Fibroblast of the conjunctiva (primary cell): ENCODE results near the gene OAT.
"Not testable (repeated sequence)": the region's sequence is repeated elsewhere in the genome, so short reads cannot be mapped to it uniquely, and the experiment has no call there.

Experiments
- DNase-seq: peaks from one replicate; pipeline ENCODE4 v3.0.0-alpha.2; 2010; ENCODE audit warnings: low read depth

The OAT gene

GRCh38 chr10:124378271-124378670 lies 40.5 kb downstream of the OAT start:
- no peak for DNase-seq

GRCh38 chr10:124377101-124377500 lies 41.6 kb downstream of the OAT start:
- DNase-seq: no peak

GRCh38 chr10:124376411-124376810 lies 42.3 kb downstream of the OAT start:
- DNase-seq: no peak

- no peak for DNase-seq
Observed at GRCh38 chr10:124375691-124376090, 43.0 kb downstream of the OAT start.

- DNase-seq: no peak
Observed at GRCh38 chr10:124375353-124375614, 43.4 kb downstream of the OAT start.

GRCh38 chr10:124374535-124375352 lies 44.0 kb downstream of the OAT start:
- DNase-seq: no peak

- DNase-seq: no peak
Observed at GRCh38 chr10:124372899-124373298, 45.8 kb downstream of the OAT start.

- no peak for DNase-seq
Observed at GRCh38 chr10:124370426-124370825, 48.3 kb downstream of the OAT start.

- DNase-seq: no peak
Observed at GRCh38 chr10:124369986-124370385, 48.7 kb downstream of the OAT start.

- DNase-seq: not testable (repeated sequence)
Observed at GRCh38 chr10:124369533-124369932, 49.2 kb downstream of the OAT start.

GRCh38 chr10:124369066-124369465 lies 49.7 kb downstream of the OAT start:
- DNase-seq: no peak

GRCh38 chr10:124367936-124368335 lies 50.8 kb downstream of the OAT start:
- DNase-seq: no peak

- DNase-seq: no peak
Observed at GRCh38 chr10:124367414-124367813, 51.3 kb downstream of the OAT start.

- DNase-seq: no peak
Observed at GRCh38 chr10:124366825-124367224, 51.9 kb downstream of the OAT start.

GRCh38 chr10:124366343-124366742 lies 52.4 kb downstream of the OAT start:
- DNase-seq: no peak

GRCh38 chr10:124364674-124365073 lies 54.0 kb downstream of the OAT start:
- DNase-seq: no peak

- no peak for DNase-seq
Observed at GRCh38 chr10:124362568-124362967, 56.2 kb downstream of the OAT start.

GRCh38 chr10:124359336-124359832 lies 59.3 kb downstream of the OAT start:
- DNase-seq: no peak

GRCh38 chr10:124357561-124357885 lies 61.2 kb downstream of the OAT start:
- no peak for DNase-seq

- peak; percentile 5 for DNase-seq
Observed at GRCh38 chr10:124356701-124357560, 61.8 kb downstream of the OAT start.

- peak; percentile 62 for DNase-seq
Observed at GRCh38 chr10:124354411-124355382, 64.0 kb downstream of the OAT start.

- DNase-seq: no peak
Observed at GRCh38 chr10:124353896-124354295, 64.8 kb downstream of the OAT start.
